RWPE2 (cell line): ENCODE results near the gene HIP1R.
A peak's percentile ranks its signal among the peaks of the same experiment; 100 is the strongest.

Source experiments
- ATAC-seq: fragments of 200-7000 bp; cut with Tn5 transposase; 3 replicates; pipeline ENCODE4 v1.9.1; 2021; ENCODE audit warnings: low read depth
- DNase-seq: peaks from one replicate; pipeline ENCODE4 v3.0.0-alpha.2; 2020; ENCODE audit warnings: low spot score
- H3K27ac ChIP-seq: fragments of 450-650 bp; 2 replicates; pipeline ENCODE4 v1.5.1; 2017; ENCODE audit warnings: mild to moderate bottlenecking; ENCODE audit not compliant: poor library complexity, severe bottlenecking
- H3K27me3 ChIP-seq: fragments of 250-450 bp; sonication (Bioruptor Pico); 2 replicates; pipeline ENCODE4 v1.5.1; 2021; ENCODE audit warnings: mild to moderate bottlenecking, moderate library complexity; ENCODE audit not compliant: insufficient read depth, poor library complexity, severe bottlenecking
- H3K36me3 ChIP-seq: fragments of 250-450 bp; sonication (Bioruptor Pico); 2 replicates; pipeline ENCODE4 v1.5.1; 2020; ENCODE audit warnings: low read depth, mild to moderate bottlenecking, moderate library complexity
- H3K4me1 ChIP-seq: fragments of 250-450 bp; sonication (Bioruptor Pico); 2 replicates; pipeline ENCODE4 v1.5.1; 2021; ENCODE audit warnings: mild to moderate bottlenecking, moderate library complexity; ENCODE audit not compliant: insufficient read depth, poor library complexity, severe bottlenecking
- H3K4me3 ChIP-seq: fragments of 250-450 bp; sonication (Bioruptor Pico); 2 replicates; pipeline ENCODE4 v1.5.1; 2021; ENCODE audit warnings: mild to moderate bottlenecking, moderate library complexity; ENCODE audit not compliant: severe bottlenecking
- H3K9me3 ChIP-seq: fragments of 250-450 bp; sonication (Bioruptor Pico); 2 replicates; pipeline ENCODE4 v1.5.1; 2021; ENCODE audit warnings: mild to moderate bottlenecking, moderate library complexity; ENCODE audit not compliant: severe bottlenecking
- CTCF ChIP-seq: fragments of 450-650 bp; IDR thresholded peaks from one replicate; pipeline ENCODE4 v1.5.1; 2017; ENCODE audit warnings: mild to moderate bottlenecking, moderate library complexity; ENCODE audit not compliant: poor library complexity, severe bottlenecking

Gene HIP1R

GRCh38 chr12:122864894-122865253 is 29.6 kb downstream of the HIP1R start:
- ATAC-seq (no peak), DNase-seq (no peak)
- no peaks in the 10 kb centered on the region for H3K27me3 ChIP-seq
- peaks cover 28% of the 10 kb centered on the region for H3K4me1 ChIP-seq
- H3K9me3 ChIP-seq, result no peaks in the 10 kb centered on the region
- TF ChIP-seq CTCF, result no peak
- H3K4me3 ChIP-seq, result no peak overlapping the region
- peaks cover 62% of the 10 kb centered on the region for H3K36me3 ChIP-seq
- H3K27ac ChIP-seq, result peak overlapping the region; percentile 77

- Histone ChIP-seq H3K27ac (peak overlapping the region; percentile 80), H3K36me3 (peaks cover 69% of the 10 kb centered on the region), H3K4me3 (no peak overlapping the region), H3K9me3 (no peaks in the 10 kb centered on the region), H3K27me3 (no peaks in the 10 kb centered on the region), H3K4me1 (peaks cover 28% of the 10 kb centered on the region)
- ATAC-seq (no peak), DNase-seq (peak; percentile 62)
- peak; percentile 34 for TF ChIP-seq CTCF
Measured at GRCh38 chr12:122865268-122866231, 30.3 kb downstream of the HIP1R start.

- Histone ChIP-seq H3K27ac (peak overlapping the region; percentile 80), H3K27me3 (no peaks in the 10 kb centered on the region), H3K4me3 (no peak overlapping the region), H3K4me1 (peaks cover 30% of the 10 kb centered on the region), H3K9me3 (no peaks in the 10 kb centered on the region), H3K36me3 (peaks cover 69% of the 10 kb centered on the region)
- TF ChIP-seq CTCF, result no peak
- DNase-seq, result no peak
- no peak for ATAC-seq
Measured at GRCh38 chr12:122866379-122866778, 31.1 kb downstream of the HIP1R start.

GRCh38 chr12:122866950-122867607 is 31.8 kb downstream of the HIP1R start:
- H3K36me3 ChIP-seq, result peaks cover 69% of the 10 kb centered on the region
- no peak for TF ChIP-seq CTCF
- H3K4me3 ChIP-seq, result no peak overlapping the region
- ATAC-seq (no peak), DNase-seq (no peak)
- H3K4me1 ChIP-seq, result peaks cover 37% of the 10 kb centered on the region
- H3K9me3 ChIP-seq, result no peaks in the 10 kb centered on the region
- no peaks in the 10 kb centered on the region for H3K27me3 ChIP-seq
- H3K27ac ChIP-seq, result peak overlapping the region; percentile 80
